ENCODE data around the gene TRAPPC10.
"Not testable (repeated sequence)": the region's sequence is repeated elsewhere in the genome, so short reads cannot be mapped to it uniquely, and the experiment has no call there.

- not testable (repeated sequence) for TF ChIP-seq CTCF, POLR2A (IDR thresholded peaks at IDR 0.05)
Measured at GRCh38 chr21:44153889-44154228, 141.8 kb downstream of the TRAPPC10 start.
